H1 (cell line): ENCODE data around the gene ROR1. TPM values are rescaled to one million over a fixed set of nuclear protein-coding genes. Genes with fewer than 3 reads are reported as not detected.

Experiments
- CTCF ChIA-PET: fragments of 300-600 bp; sonication (Branson Sonifier 250); formaldehyde crosslinking; loops from one replicate; lab custom pipeline; 2021; ENCODE audit not compliant: partially characterized antibody; lab: Charles Lee
- POLR2A ChIA-PET: fragments of 300-600 bp; sonication (Branson Sonifier 250); formaldehyde crosslinking; loops from one replicate; lab custom pipeline; 2021; ENCODE audit warnings: inconsistent platforms; ENCODE audit not compliant: partially characterized antibody; lab: Charles Lee
- DNase-seq, 2 experiments: peaks; one replicate each; pipeline versions ENCODE4 v3.0.0 to v3.0.0-alpha.2; 2010 to 2022; ENCODE audit warnings: low spot score in 2 of 2, low read depth in 1 of 2, mixed read lengths in 1 of 2
- FAIRE-seq: peaks from 2 replicates; lab custom pipeline; 2011; peaks lifted over from hg19 to GRCh38; lab: Jason Lieb, UNC
- H2AFZ ChIP-seq: 2 replicates; pipeline ENCODE4 v1.8.1; 2012; ENCODE audit warnings: low read length, inconsistent platforms
- H2AK5ac ChIP-seq: 2 replicates; pipeline ENCODE4 v1.6.1; 2013; ENCODE audit warnings: low read depth, low read length
- H2BK120ac ChIP-seq: replicated peaks from 2 replicates; pipeline ENCODE3; 2013; ENCODE audit warnings: low read depth, low read length, inconsistent platforms
- H2BK12ac ChIP-seq: 2 replicates; pipeline ENCODE4 v1.6.1; 2013; ENCODE audit warnings: low read depth, low read length
- H2BK15ac ChIP-seq: 2 replicates; pipeline ENCODE4 v1.6.1; 2013; ENCODE audit warnings: low read length
- H2BK20ac ChIP-seq: 2 replicates; pipeline ENCODE4 v1.6.1; 2013; ENCODE audit warnings: low read length
- H2BK5ac ChIP-seq: 2 replicates; pipeline ENCODE4 v1.6.1; 2013; ENCODE audit warnings: low read depth, low read length
- H3K14ac ChIP-seq: 2 replicates; pipeline ENCODE4 v1.6.1; 2013; ENCODE audit warnings: inconsistent platforms; ENCODE audit not compliant: insufficient read length
- H3K18ac ChIP-seq: 2 replicates; pipeline ENCODE4 v1.6.1; 2013; ENCODE audit warnings: low read length; ENCODE audit errors: extremely low read depth
- H3K23ac ChIP-seq: 2 replicates; pipeline ENCODE4 v1.6.1; 2013; ENCODE audit warnings: inconsistent platforms; ENCODE audit not compliant: insufficient read length
- H3K23me2 ChIP-seq: 2 replicates; pipeline ENCODE4 v1.6.1; 2013; ENCODE audit warnings: low read depth, low read length
- H3K27ac ChIP-seq: 2 replicates; pipeline ENCODE4 v1.6.1; 2011; ENCODE audit warnings: low read depth, low read length, inconsistent platforms
- H3K27me3 ChIP-seq, 4 experiments: replicated peaks in 1 of 4; 1 replicate in 1 of 4; 2 replicates in 3 of 4; pipeline versions ENCODE4 v1.6.1 to v1.8.1; 2011 to 2013; ENCODE audit warnings: low read length in 3 of 4, mild to moderate bottlenecking in 3 of 4, inconsistent platforms in 2 of 4, mixed read lengths in 2 of 4, moderate library complexity in 1 of 4; ENCODE audit not compliant: control insufficient read depth in 3 of 4, insufficient read depth in 3 of 4; ENCODE audit errors: extremely low read depth in 1 of 4
- H3K36me3 ChIP-seq, 4 experiments: 2 replicates each; pipeline versions ENCODE4 v1.6.1 to v1.8.1; 2011 to 2013; ENCODE audit warnings: mild to moderate bottlenecking in 4 of 4, low read length in 3 of 4, moderate library complexity in 2 of 4, control low read depth in 1 of 4, inconsistent platforms in 1 of 4; ENCODE audit not compliant: insufficient read depth in 4 of 4, control insufficient read depth in 2 of 4
- H3K4ac ChIP-seq: replicated peaks from 2 replicates; pipeline ENCODE3; 2013; ENCODE audit warnings: low read length, low read depth, mixed read lengths, inconsistent platforms; ENCODE audit not compliant: insufficient read length
- H3K4me1 ChIP-seq, 4 experiments: replicated peaks in 1 of 4; 1 replicate in 1 of 4; 2 replicates in 3 of 4; pipeline versions ENCODE4 v1.6.1 to v1.8.1; 2011 to 2013; ENCODE audit warnings: low read length in 3 of 4, inconsistent platforms in 2 of 4, mixed read lengths in 1 of 4; ENCODE audit not compliant: insufficient read depth in 4 of 4, control insufficient read depth in 3 of 4
- H3K4me2 ChIP-seq, 2 experiments: 2 replicates each; pipeline versions ENCODE4 v1.6.1 to v1.8.1; 2011 to 2013; ENCODE audit warnings: low read depth in 2 of 2, low read length in 2 of 2, control low read depth in 1 of 2, inconsistent platforms in 1 of 2, mild to moderate bottlenecking in 1 of 2; ENCODE audit not compliant: insufficient read depth in 1 of 2
- H3K4me3 ChIP-seq, 4 experiments: fragments of 200-600, 300-600 bp in 1 of 4; sonication (generic), shearing (Covaris generic), sonication (Bioruptor Twin) in 1 of 4; 2 replicates each; pipeline versions ENCODE4 v1.5.1 to v1.8.1; 2011 to 2016; ENCODE audit warnings: low read length in 4 of 4, low read depth in 3 of 4, control low read depth in 2 of 4, inconsistent platforms in 2 of 4, mild to moderate bottlenecking in 2 of 4, mixed read lengths in 1 of 4, moderate library complexity in 1 of 4; ENCODE audit not compliant: insufficient read depth in 2 of 4; ENCODE audit errors: extremely low read depth in 1 of 4
- H3K56ac ChIP-seq: replicated peaks from 2 replicates; pipeline ENCODE3; 2013; ENCODE audit warnings: low read depth, mild to moderate bottlenecking, mixed read lengths, low read length, inconsistent platforms; ENCODE audit not compliant: insufficient read length
- H3K79me1 ChIP-seq: 2 replicates; pipeline ENCODE4 v1.6.1; 2013; ENCODE audit warnings: low read depth, low read length, control low read depth
- H3K79me2 ChIP-seq, 2 experiments: 2 replicates each; pipeline versions ENCODE4 v1.6.1 to v1.8.1; 2012 to 2013; ENCODE audit warnings: low read length in 2 of 2, mild to moderate bottlenecking in 2 of 2, inconsistent platforms in 1 of 2; ENCODE audit not compliant: insufficient read depth in 2 of 2, control insufficient read depth in 1 of 2
- H3K9ac ChIP-seq, 4 experiments: replicated peaks in 1 of 4; 1 replicate in 1 of 4; 2 replicates in 3 of 4; pipeline versions ENCODE4 v1.6.1 to v1.8.1; 2011 to 2013; ENCODE audit warnings: low read depth in 3 of 4, low read length in 3 of 4, control low read depth in 2 of 4, mild to moderate bottlenecking in 2 of 4, moderate library complexity in 2 of 4, inconsistent platforms in 1 of 4; ENCODE audit errors: extremely low read depth in 1 of 4
- H3K9me3 ChIP-seq, 2 experiments: 2 replicates each; pipeline versions ENCODE4 v1.6.1 to v1.8.1; 2012 to 2013; ENCODE audit warnings: mild to moderate bottlenecking in 2 of 2, moderate library complexity in 2 of 2, control low read depth in 1 of 2, inconsistent platforms in 1 of 2, low read depth in 1 of 2, low read length in 1 of 2, mixed read lengths in 1 of 2; ENCODE audit not compliant: insufficient read depth in 2 of 2
- H4K20me1 ChIP-seq, 2 experiments: replicated peaks in 1 of 2; 2 replicates each; pipeline versions ENCODE3 to v1.8.1; 2011 to 2013; ENCODE audit warnings: inconsistent platforms in 2 of 2, low read length in 2 of 2, mild to moderate bottlenecking in 1 of 2; ENCODE audit not compliant: insufficient read depth in 2 of 2, control insufficient read depth in 1 of 2
- H4K5ac ChIP-seq: 2 replicates; pipeline ENCODE4 v1.6.1; 2013; ENCODE audit warnings: low read length, low read depth, mixed read lengths, inconsistent platforms; ENCODE audit not compliant: insufficient read length
- H4K8ac ChIP-seq: 2 replicates; pipeline ENCODE4 v1.8.0; 2013; ENCODE audit warnings: mild to moderate bottlenecking, moderate library complexity, low read length, inconsistent platforms; ENCODE audit not compliant: insufficient read depth; ENCODE audit errors: extremely low read depth
- H4K91ac ChIP-seq: replicated peaks from 2 replicates; pipeline ENCODE3; 2013; ENCODE audit warnings: low read length, mixed read lengths, inconsistent platforms; ENCODE audit not compliant: insufficient read length
- CREB1 ChIP-seq: IDR thresholded peaks from 2 replicates; pipeline ENCODE4 v1.6.1; 2012; ENCODE audit warnings: inconsistent platforms
- CTCF ChIP-seq, 3 experiments: IDR thresholded peaks; 1 replicate in 2 of 3; 2 replicates in 1 of 3; pipeline versions ENCODE4 v1.5.1 to v1.6.1; 2011; ENCODE audit warnings: low read length in 3 of 3, mild to moderate bottlenecking in 3 of 3, inconsistent platforms in 2 of 3, low read depth in 1 of 3, moderate library complexity in 1 of 3; ENCODE audit not compliant: insufficient read depth in 1 of 3; ENCODE audit errors: control extremely low read depth in 1 of 3
- WGBS, 2 experiments: shearing (Covaris generic) in 1 of 2; methylation state at CpG; one replicate each; pipeline versions ENCODE4 v1.1.6 to v1.1.7; 2013 to 2015; ENCODE audit warnings: low lambda C conversion rate in 2 of 2, mixed read lengths in 2 of 2, inconsistent platforms in 1 of 2, low coverage in 1 of 2, missing lambda C conversion rate in 1 of 2; ENCODE audit not compliant: insufficient replicate concordance in 2 of 2, insufficient coverage in 1 of 2, insufficient read length in 1 of 2; ENCODE audit errors: extremely low coverage in 1 of 2, missing lambda C conversion rate in 1 of 2; 5-methylcytosine and 5-hydroxymethylcytosine counted together
- polyA plus RNA-seq, 7 experiments: library from polyadenylated mRNA; depleted of rRNA in 3 of 7; stranded (reverse) in 5 of 7; unstranded in 2 of 7; fragments of >200 nt in 5 of 7; fragments of 200-250 nt in 2 of 7; gene quantifications; 1 replicate in 5 of 7; 2 replicates in 1 of 7; 4 replicates in 1 of 7; pipeline versions ENCODE4 v1.2.1 to v1.2.3, GENCODE V29; 2011 to 2013; ENCODE audit warnings: missing spikeins in 2 of 7, mixed read lengths in 2 of 7
- total RNA-seq: library from RNA; stranded (reverse); fragmentation: NEBNext Ultra II Directional; extraction: Animal tissue kit (Norgen Biotek cat#: 25700); gene quantifications from 2 replicates; pipeline ENCODE4 v1.2.1, GENCODE V29; 2021

Gene ROR1
- total and polyA plus RNA-seq, 2 of the 8 experiments (the other 6 are each of a cell fraction or from before 2014, with no cell fraction given): 33.6 to 73.6 TPM

GRCh38 chr1:63827411-63828321 is 53.8 kb downstream of the ROR1 start:
- Histone ChIP-seq H2BK5ac (no peak overlapping the region), H3K9me3 (peaks cover 0 to 3% of the 10 kb centered on the region in 2 experiments; a peak in 1 of 4 replicates), H2BK20ac (no peak overlapping the region), H2BK15ac (no peak overlapping the region), H3K4me3 (no peak overlapping the region), H3K4ac (no peak overlapping the region), H3K4me2 (no peak overlapping the region), H3K18ac (no peak overlapping the region), H3K36me3 (no peaks in the 10 kb centered on the region; a peak in 1 of 8 replicates), H3K14ac (no peak overlapping the region), H3K27me3 (no peaks in the 10 kb centered on the region), H3K4me1 (peaks cover 2 to 9% (median 7%) of the 10 kb centered on the region in 4 experiments; a peak in 5 of 7 replicates), H4K91ac (no peak overlapping the region), H3K9ac (no peak overlapping the region), H3K27ac (no peak overlapping the region), H2BK12ac (no peak overlapping the region), H4K20me1 (peaks cover under 1 to 7% of the 10 kb centered on the region in 2 experiments), H3K79me1 (peaks cover 7% of the 10 kb centered on the region), H3K79me2 (peaks cover 21 to 100% of the 10 kb centered on the region in 2 experiments), H2BK120ac (no peak overlapping the region), H2AFZ (no peak overlapping the region), H3K23me2 (peaks cover 3% of the 10 kb centered on the region; the same call in 1 of the 2 replicates), H4K8ac (no peak overlapping the region), H3K56ac (no peak overlapping the region), H3K23ac (no peak overlapping the region), H4K5ac (no peak overlapping the region), H2AK5ac (peak overlapping the region; percentile 28; the same call in 1 of the 2 replicates)
- peak; percentile 50 for FAIRE-seq
- no peak for TF ChIP-seq CREB1
- no peak for TF ChIP-seq CTCF (IDR thresholded peaks at IDR 0.05; ENCODE audit: control extremely low read depth in 1 of 3, insufficient read depth in 1 of 3, low read depth in 1 of 3, low read length in 3 of 3)
- POLR2A ChIA-PET: interaction anchor here (1.4 kb wide), 1 partner anchor 33 kb away, joined by 4 read pairs; no protein-coding TSS in a partner anchor
- WGBS, 2 experiments: 78% methylated on average over 5 of the region's 5 CpGs; no CpG with 5 or more reads in 1 of the 2 experiments
- DNase-seq: no peak
- CTCF ChIA-PET: interaction anchor here (1.8 to 2.2 kb wide), 2 partner anchors 36 to 91 kb away, joined by 5 to 8 read pairs; no protein-coding TSS in a partner anchor
